Motor neuron (in vitro differentiated cells): ENCODE results near the gene NLGN1. TPM values are rescaled to one million over a fixed set of nuclear protein-coding genes. Genes with fewer than 3 reads are reported as not detected.

Source experiments
- ATAC-seq, 8 experiments: fragments of 200-7000 bp; cut with Tn5 transposase; replicated peaks in 6 of 8; 2 replicates each; pipeline ENCODE4 v1.8.0; 2021; ENCODE audit warnings: mild to moderate bottlenecking in 8 of 8, moderate library complexity in 8 of 8
- H3K27ac ChIP-seq, 2 donors: fragments of 250-450 bp; sonication (Bioruptor Pico); 2 replicates each; pipeline ENCODE4 v1.9.0; 2021; ENCODE audit warnings: antibody characterized with exemption in 2 of 2, mild to moderate bottlenecking in 2 of 2, moderate library complexity in 1 of 2
- H3K4me1 ChIP-seq, 2 donors: fragments of 250-450 bp; sonication (Bioruptor Pico); replicated peaks in 1 of 2; 2 replicates each; pipeline ENCODE4 v1.6.1; 2021; ENCODE audit warnings: antibody characterized with exemption in 2 of 2, mild to moderate bottlenecking in 2 of 2, moderate library complexity in 1 of 2
- H3K4me3 ChIP-seq, 5 donors: fragments of 250-450 bp; sonication (Bioruptor Pico); 2 replicates each; pipeline ENCODE4 v1.9.0; 2021; ENCODE audit warnings: antibody characterized with exemption in 5 of 5, mild to moderate bottlenecking in 5 of 5, moderate library complexity in 4 of 5
- WGBS, 10 experiments: fragments of 450-650 bp; shearing (Covaris generic); methylation state at CpG; one replicate each; pipeline ENCODE4 v1.0.0; 2022; 5-methylcytosine and 5-hydroxymethylcytosine counted together
- in situ Hi-C, 9 experiments: fragments of 400-800 bp; cut with MboI; loops; one replicate each; pipeline ENCODE4 v1.15.0; 2021; ENCODE audit warnings: low sequenced_read_pairs in 9 of 9, low pct_unique_long_range_greater_than_20kb in 2 of 9; ENCODE audit not compliant: unreplicated experiment in 9 of 9
- total RNA-seq, 8 experiments: library from RNA; unstranded; fragments of 300-600 nt; gene quantifications; 2 replicates each; pipeline versions ENCODE4 v1.2.3 to v1.2.4, GENCODE V29; 2022

Gene NLGN1
- total RNA-seq, 8 experiments from 2014 or later: 16.6 to 63.4 (median 34.8) TPM

DNA sequence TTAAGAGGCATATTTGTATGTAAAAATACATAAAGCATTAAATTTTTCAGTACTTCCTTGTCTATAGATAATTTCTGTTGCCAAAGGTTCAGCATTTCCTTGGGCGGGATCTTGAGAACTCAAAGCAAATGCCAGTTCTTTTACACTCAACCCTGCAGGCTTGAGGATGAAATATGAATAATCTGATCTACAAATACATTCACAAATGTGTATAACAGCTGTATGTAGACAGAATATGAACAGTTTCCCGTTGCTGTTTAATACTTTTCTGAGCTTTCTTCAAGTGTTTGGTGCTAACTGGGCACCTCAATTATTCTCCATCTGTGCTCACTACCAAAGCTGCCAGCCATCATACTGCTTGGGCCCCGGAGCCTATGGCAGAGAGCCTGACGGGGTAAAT, 661.3 kb downstream of the NLGN1 start:
- in situ Hi-C loops: no loop called here
- ATAC-seq: peak in 2 of 8 experiments; percentile 20 to 69
- no peak overlapping the region for H3K4me3 ChIP-seq
- no peak overlapping the region for H3K27ac ChIP-seq
- WGBS, 10 experiments: 17 to 100% (median 89%) methylated on average over 2 to 4 of the region's 4 CpGs; no CpG with 5 or more reads in 2 of the 10 experiments
- no peaks in the 10 kb centered on the region for H3K4me1 ChIP-seq

GRCh38 chr3:174060431-174060830, 662.9 kb downstream of the NLGN1 start:
- in situ Hi-C loops: no loop called here

DNA sequence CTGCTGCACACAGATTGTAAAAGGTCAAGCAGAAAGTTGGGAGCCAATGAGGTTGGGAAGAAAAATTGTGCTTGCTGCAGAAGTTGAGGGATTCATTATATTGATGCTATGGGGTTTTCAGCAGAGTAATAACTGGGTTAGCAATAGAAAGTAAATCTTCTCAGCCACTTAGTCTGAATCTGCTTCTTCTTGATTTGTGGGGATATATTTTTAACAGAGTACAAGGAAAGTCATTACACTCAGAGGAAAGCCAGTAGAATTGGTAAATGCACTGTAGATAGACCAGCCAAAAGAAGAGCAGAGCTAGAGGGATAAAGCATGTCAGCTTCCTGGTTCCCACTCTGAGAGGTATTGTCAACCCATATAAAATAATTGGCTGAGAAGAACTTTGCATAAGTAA, 663.6 kb downstream of the NLGN1 start:
- no peak overlapping the region for H3K4me3 ChIP-seq
- peak in 1 of 8 experiments; percentile 51 for ATAC-seq
- H3K27ac ChIP-seq: no peak overlapping the region
- H3K4me1 ChIP-seq: no peaks in the 10 kb centered on the region
- in situ Hi-C loops: no loop called here

More at GRCh38 chr3:174060431-174060830, 662.9 kb downstream of the NLGN1 start:
- 60 to 100% (median 88%) methylated on average over 1 to 2 of the region's 2 CpGs; no CpG with 5 or more reads in 4 of the 10 experiments for WGBS, 10 experiments
- Histone ChIP-seq H3K4me1 (no peaks in the 10 kb centered on the region), H3K4me3 (no peak overlapping the region), H3K27ac (no peak overlapping the region)
- ATAC-seq: no peak

DNA sequence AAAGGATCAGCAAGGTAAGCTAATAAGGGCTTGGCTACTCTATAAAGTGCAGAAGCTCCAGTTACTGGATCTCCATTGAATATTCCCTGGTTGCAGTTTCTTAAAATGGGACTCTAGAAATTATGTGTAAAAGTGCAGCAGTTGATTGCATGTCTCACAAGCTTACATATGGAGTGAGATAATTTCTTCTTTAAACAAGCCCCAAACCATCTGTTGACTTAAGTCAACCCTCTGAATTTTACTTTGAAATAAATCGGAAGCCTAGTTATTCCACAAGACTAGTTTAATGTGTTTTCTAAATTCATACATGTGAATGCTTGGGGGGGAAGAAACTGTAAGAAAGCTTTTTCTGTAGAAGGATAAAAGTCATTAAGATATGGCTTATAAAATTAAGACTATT, 664.2 kb downstream of the NLGN1 start:
- Histone ChIP-seq H3K4me1 (no peaks in the 10 kb centered on the region), H3K27ac (no peak overlapping the region), H3K4me3 (no peak overlapping the region)
- in situ Hi-C loops: no loop called here
- WGBS, 10 experiments: 64 to 100% (median 100%) methylated on average over 1 of the region's 1 CpG
- ATAC-seq: no peak

DNA sequence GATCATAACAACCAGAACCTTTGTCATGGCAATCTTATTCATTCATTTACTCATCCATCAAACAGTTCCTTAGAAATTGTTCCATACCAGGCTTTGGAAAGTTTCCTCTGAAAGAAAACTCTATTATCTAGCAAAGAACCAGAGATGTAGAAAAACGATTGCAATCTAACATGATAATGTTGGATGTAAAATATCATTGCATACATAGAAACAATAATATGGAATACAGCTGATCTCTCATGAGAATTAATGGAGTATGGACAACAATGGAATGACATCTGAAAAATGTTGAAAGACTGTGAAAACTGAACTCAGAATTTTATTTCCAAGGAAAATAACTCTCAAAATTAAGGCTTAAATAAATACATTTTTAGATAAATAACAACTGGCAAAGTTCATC, 665.4 kb downstream of the NLGN1 start:
- 0 to 100% (median 82%) methylated on average over 1 of the region's 1 CpG for WGBS, 10 experiments
- ATAC-seq: no peak
- Histone ChIP-seq H3K4me1 (no peaks in the 10 kb centered on the region), H3K4me3 (no peak overlapping the region), H3K27ac (no peak overlapping the region)
- in situ Hi-C loops: no loop called here

DNA sequence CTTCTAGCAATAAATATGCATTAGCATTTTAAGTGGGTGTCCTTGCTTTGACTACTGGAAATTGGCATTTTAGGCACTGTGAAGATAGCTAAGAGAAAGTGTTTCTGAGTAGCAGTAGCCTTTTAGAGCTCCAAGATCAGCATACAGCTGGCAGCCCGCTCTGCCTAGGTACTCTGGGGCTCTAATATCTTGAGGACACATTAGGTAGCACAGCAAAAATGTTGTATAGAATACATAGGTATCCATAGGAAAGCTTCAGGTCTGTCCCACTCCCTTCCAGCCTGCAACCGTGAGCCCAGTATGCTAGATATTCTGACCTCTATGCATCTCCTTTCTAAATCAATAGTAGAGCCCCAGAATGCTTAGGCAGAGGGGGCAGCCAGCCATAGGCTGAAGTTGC, 670.5 kb downstream of the NLGN1 start:
- in situ Hi-C loops: no loop called here
- H3K4me3 ChIP-seq: no peak overlapping the region
- ATAC-seq: no peak
- no peak overlapping the region for H3K27ac ChIP-seq
- H3K4me1 ChIP-seq: no peaks in the 10 kb centered on the region
- WGBS, 10 experiments: 57 to 100% (median 88%) methylated on average over 1 to 2 of the region's 2 CpGs; no CpG with 5 or more reads in 3 of the 10 experiments

DNA sequence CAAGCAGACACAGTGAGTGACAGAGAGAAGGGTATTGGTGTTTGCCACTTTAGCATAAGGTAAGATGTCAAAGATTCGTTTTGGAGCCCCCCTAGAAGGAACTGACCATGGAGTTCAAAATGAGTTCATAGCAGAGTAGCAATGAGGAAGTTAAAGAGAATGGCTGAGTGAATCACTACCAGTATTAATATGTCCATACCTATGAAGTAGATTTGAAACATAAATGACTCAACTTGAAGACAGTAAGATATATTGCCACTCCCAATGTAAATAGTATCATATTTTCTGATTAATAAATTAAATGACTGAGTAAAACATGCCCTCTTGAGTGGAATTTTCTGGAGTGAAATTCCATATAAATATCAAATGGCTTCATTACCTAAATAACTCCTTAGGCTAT, 675.1 kb downstream of the NLGN1 start:
- Histone ChIP-seq H3K4me1 (peaks cover 0 to 8% of the 10 kb centered on the region in 2 donors), H3K4me3 (no peak overlapping the region), H3K27ac (no peak overlapping the region)
- in situ Hi-C loops: no loop called here
- ATAC-seq: peak in 3 of 8 experiments; percentile 39 to 55 (median 55)
- WGBS, 10 experiments: 0 to 75% (median 0%) methylated on average over 1 of the region's 1 CpG; no CpG with 5 or more reads in 5 of the 10 experiments

GRCh38 chr3:174083706-174084105, 686.2 kb downstream of the NLGN1 start:
- in situ Hi-C loops: no loop called here
- H3K4me1 ChIP-seq: no peaks in the 10 kb centered on the region
- H3K27ac ChIP-seq: no peak overlapping the region
- no peak overlapping the region for H3K4me3 ChIP-seq
- 57 to 100% (median 91%) methylated on average over 1 to 3 of the region's 3 CpGs for WGBS, 10 experiments
- no peak for ATAC-seq

GRCh38 chr3:174089592-174089991, 692.0 kb downstream of the NLGN1 start:
- Histone ChIP-seq H3K27ac (no peak overlapping the region), H3K4me1 (peaks cover 10 to 39% of the 10 kb centered on the region in 2 donors), H3K4me3 (no peak overlapping the region)
- in situ Hi-C loops: no loop called here
- WGBS, 10 experiments: 0 to 100% (median 69%) methylated on average over 1 to 2 of the region's 2 CpGs
- peak in 4 of 8 experiments; percentile 23 to 69 (median 55) for ATAC-seq

- Histone ChIP-seq H3K4me3 (no peak overlapping the region), H3K27ac (no peak overlapping the region), H3K4me1 (peaks cover 14 to 40% of the 10 kb centered on the region in 2 donors)
- WGBS, 10 experiments: 21 to 100% (median 70%) methylated on average over 1 to 2 of the region's 2 CpGs; no CpG with 5 or more reads in 1 of the 10 experiments
- in situ Hi-C loops: no loop called here
- peak in 5 of 8 experiments; percentile 33 to 92 (median 81) for ATAC-seq
Measured at GRCh38 chr3:174094669-174095068, 697.1 kb downstream of the NLGN1 start.

DNA sequence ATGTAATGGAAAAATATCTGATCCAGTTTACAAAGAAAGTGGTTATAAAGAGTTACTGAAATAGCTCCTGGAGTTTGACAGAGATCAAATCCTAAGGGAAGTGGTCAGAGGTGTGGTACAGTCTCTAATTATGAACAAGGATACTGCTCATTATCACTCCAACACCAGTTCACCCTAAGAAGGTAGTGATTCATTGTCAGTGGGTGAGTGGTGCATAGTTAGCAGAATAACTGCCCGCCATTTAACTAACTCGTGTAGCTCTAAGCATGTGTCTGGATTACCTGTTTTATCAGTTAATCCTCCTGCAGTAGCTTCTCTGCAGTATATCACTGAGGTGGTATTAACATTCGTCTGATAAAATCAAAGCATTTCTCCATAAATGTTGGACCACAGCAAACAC, 700.1 kb downstream of the NLGN1 start:
- H3K4me3 ChIP-seq: no peak overlapping the region
- no peak overlapping the region for H3K27ac ChIP-seq
- no peak for ATAC-seq
- in situ Hi-C loops: no loop called here
- peaks cover 21 to 36% of the 10 kb centered on the region in 2 donors for H3K4me1 ChIP-seq
- WGBS, 10 experiments: 66 to 100% (median 94%) methylated on average over 2 to 3 of the region's 3 CpGs; no CpG with 5 or more reads in 3 of the 10 experiments

DNA sequence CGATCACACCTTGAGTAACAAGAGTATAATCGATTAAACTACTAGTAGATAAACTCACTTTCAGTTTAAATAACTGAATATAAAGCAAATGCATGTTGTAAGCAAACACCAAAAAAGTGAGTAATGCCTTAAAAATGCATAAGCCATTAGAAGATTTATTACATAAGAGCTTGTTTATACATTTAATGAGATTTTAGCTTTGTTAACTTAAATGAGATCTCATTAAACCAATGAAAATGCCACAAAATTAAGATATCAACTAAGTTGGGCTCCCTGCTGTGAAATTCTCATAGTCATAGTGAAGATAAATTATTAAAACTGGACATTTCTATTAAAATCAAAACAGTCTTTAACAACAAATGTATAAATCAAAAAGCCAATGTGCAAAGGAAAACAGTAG, 701.2 kb downstream of the NLGN1 start:
- Histone ChIP-seq H3K27ac (no peak overlapping the region), H3K4me1 (peaks cover 16 to 36% of the 10 kb centered on the region in 2 donors), H3K4me3 (no peak overlapping the region)
- in situ Hi-C loops: no loop called here
- ATAC-seq: no peak
- WGBS, 10 experiments: 73 to 100% (median 93%) methylated on average over 1 to 2 of the region's 2 CpGs; no CpG with 5 or more reads in 1 of the 10 experiments

GRCh38 chr3:174099724-174100123, 702.2 kb downstream of the NLGN1 start:
- H3K4me1 ChIP-seq: peaks cover 12 to 26% of the 10 kb centered on the region in 2 donors
- ATAC-seq: no peak
- no peak overlapping the region for H3K27ac ChIP-seq
- WGBS, 10 experiments: 48 to 100% (median 83%) methylated on average over 1 to 5 of the region's 5 CpGs; no CpG with 5 or more reads in 1 of the 10 experiments
- in situ Hi-C loops: no loop called here
- no peak overlapping the region for H3K4me3 ChIP-seq

DNA sequence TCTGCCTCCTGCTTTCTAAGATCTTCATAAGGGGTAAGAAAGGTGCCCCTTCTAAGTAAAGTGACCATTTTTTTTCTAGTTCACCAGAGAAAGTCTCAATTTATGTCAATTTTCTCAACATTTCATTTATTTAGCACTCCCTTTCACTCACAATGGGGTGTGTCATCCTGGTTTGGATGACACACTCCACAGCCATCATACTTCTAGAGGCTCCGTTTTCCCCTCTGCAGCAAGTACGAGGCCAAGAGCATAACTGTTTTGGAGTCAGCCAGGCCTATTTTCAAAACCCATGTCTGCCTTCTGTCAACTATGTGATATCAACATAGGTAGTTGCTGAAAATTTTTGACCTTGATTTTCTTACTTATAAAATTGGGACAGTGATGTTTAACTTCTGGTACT, 703.2 kb downstream of the NLGN1 start:
- in situ Hi-C loops: no loop called here
- WGBS, 10 experiments: 80 to 100% (median 100%) methylated on average over 1 to 2 of the region's 2 CpGs; no CpG with 5 or more reads in 3 of the 10 experiments
- H3K4me3 ChIP-seq: no peak overlapping the region
- ATAC-seq: no peak
- peaks cover 9 to 22% of the 10 kb centered on the region in 2 donors for H3K4me1 ChIP-seq
- no peak overlapping the region for H3K27ac ChIP-seq
